ENCODE data around the gene CRELD1. TPM values are rescaled to one million over a fixed set of nuclear protein-coding genes. Genes with fewer than 3 reads are reported as not detected.

Gene CRELD1, protein sequence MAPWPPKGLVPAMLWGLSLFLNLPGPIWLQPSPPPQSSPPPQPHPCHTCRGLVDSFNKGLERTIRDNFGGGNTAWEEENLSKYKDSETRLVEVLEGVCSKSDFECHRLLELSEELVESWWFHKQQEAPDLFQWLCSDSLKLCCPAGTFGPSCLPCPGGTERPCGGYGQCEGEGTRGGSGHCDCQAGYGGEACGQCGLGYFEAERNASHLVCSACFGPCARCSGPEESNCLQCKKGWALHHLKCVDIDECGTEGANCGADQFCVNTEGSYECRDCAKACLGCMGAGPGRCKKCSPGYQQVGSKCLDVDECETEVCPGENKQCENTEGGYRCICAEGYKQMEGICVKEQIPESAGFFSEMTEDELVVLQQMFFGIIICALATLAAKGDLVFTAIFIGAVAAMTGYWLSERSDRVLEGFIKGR
- 17.4 and 25.5 TPM in 2 replicates for total RNA-seq

DNA sequence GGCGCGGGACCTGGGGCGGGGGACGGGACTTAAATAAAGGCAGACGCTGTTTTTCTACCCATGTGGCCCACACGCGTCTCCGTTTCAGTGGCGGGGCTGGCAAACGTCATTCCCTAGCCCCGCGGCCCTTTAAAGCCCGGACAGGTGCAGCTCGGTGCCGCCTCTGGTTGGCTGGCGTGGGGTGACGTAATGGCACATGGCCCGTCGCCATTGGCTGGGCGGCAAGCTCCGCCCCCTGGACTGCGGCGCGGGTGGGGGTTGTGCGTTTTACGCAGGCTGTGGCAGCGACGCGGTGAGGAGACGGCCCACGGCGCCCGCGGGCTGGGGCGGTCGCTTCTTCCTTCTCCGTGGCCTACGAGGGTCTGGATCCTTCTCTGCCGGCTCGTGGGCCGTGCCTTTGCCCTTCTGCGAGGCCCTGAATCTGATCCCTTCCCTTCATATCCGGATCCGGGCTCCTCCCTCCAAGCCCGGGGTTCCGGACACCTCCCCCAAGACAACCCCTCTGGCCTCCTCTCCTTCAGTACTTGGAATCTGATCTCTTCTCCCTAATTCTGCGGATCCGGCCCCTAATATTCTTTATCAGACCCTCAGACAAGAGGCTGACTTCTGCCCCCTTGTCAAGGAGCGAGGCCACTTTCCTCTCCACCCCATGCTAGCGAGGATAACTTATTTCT, at the start of gene CRELD1:
TSS of gene CRELD1 (plus strand) at position 274 of the 674 bp plus-strand sequence. CDS start 605 bp downstream, outside the sequence.

DNA sequence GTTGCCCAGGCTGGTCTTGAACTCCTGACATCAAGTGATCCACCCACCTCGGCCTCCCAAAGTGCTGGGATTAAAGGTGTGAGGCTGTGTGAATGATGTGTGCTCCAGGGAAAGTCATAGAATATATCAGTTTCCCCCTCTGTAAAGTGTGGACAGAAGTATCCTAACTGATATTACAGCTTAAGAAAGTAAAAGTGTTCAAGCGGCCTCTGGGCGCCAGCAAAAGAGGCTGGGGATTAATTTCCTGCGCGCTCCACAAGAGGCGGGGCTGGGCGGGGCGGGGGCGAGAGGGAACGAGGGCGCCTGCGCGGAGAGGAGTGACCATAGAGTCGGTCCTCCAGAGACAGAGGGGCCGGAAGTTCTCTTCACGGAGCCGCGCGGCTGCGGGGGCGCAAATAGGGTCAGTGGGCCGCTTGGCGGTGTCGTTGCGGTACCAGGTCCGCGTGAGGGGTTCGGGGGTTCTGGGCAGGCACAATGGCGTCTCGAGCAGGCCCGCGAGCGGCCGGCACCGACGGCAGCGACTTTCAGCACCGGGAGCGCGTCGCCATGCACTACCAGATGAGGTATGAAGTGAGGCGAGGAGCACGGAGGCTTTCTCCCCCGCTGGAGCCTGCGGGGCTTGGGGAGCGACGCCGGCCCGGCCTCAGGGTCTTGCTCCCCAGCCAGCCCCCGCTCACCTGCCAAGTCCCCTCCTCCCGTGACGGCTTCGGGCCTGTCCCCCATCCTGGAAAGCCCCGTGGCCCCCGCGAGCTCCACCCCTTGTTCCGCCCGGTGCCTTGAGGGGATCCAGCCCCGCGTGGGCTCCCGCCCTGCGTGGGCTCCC, 43.2 kb upstream of the CRELD1 start, which contains the start of gene JAGN1:
TSS of gene JAGN1 (plus strand) at position 362 of the 823 bp plus-strand sequence. CDS start at position 475, 113 bp downstream.

DNA sequence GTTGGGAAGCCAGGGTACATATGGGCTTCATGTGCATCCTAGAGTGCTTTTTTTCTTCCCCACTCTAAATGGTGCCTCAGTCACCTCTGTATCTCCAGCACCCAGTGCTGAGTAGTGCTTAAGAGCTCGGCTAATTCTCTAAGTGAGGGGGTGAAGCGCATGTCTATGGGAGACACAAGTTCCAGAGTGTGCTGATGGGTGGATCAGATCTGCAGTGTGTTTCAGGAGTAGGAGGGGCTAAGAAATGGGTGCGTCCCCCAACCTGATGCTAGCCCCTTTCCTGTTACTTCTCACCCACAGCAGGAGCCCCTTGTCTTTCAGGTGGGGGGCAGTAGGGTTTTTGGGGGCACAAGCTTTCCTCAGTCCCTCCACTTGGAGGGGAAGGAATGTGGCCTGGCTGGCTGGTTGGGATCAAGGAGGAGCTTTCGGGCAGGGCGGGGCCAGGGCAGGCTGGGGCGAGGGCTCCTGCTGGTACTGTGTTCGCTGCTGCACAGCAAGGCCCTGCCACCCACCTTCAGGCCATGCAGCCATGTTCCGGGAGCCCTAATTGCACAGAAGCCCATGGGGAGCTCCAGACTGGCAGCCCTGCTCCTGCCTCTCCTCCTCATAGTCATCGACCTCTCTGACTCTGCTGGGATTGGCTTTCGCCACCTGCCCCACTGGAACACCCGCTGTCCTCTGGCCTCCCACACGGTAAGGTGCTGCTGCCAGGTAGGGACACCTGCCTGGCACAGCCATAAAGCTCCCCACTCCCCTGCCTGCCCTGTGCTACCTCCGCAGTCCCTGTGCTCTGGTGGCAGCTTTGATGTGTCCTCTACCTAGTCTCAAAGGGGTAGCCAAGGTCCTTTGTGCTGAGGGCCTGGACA, 31.0 kb upstream of the CRELD1 start, which contains the start of gene IL17RE:
TSS of gene IL17RE (plus strand) at position 477 of the 866 bp plus-strand sequence. CDS start at position 562, 85 bp downstream.

DNA sequence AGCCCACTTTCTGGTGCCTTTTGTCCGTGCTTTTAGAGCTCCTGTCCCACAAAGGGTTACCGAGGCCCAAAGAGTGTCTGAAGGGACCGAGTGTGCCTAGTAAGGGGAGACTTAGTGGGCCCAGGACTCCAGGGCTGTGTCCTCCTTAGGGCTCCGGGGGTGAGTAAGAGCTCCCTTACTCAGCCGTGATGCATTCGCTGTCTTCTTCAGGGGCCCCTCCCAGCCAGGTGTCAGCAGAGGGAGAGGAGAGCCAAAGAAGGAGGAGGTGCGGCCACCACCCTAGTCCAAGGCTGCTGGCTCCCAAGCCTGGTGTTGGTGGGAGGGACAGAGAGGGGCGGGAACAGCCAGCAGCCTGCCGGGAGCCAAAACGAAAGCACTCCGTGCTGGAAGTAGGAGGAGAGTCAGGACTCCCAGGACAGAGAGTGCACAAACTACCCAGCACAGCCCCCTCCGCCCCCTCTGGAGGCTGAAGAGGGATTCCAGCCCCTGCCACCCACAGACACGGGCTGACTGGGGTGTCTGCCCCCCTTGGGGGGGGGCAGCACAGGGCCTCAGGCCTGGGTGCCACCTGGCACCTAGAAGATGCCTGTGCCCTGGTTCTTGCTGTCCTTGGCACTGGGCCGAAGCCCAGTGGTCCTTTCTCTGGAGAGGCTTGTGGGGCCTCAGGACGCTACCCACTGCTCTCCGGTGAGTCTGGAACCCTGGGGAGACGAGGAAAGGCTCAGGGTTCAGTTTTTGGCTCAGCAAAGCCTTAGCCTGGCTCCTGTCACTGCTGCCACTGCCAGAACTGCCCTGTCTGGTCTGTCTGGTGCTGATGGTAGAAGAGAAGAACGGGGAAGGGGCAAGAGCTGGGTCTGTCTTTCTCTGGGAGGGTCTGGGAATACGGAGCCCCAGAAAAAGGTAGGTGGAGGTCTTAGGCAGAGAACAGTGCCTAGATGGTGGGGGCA, 16.6 kb upstream of the CRELD1 start, which contains the start of gene IL17RC:
TSS of gene IL17RC (plus strand) at position 365 of the 947 bp plus-strand sequence. CDS start at position 583, 218 bp downstream.

DNA sequence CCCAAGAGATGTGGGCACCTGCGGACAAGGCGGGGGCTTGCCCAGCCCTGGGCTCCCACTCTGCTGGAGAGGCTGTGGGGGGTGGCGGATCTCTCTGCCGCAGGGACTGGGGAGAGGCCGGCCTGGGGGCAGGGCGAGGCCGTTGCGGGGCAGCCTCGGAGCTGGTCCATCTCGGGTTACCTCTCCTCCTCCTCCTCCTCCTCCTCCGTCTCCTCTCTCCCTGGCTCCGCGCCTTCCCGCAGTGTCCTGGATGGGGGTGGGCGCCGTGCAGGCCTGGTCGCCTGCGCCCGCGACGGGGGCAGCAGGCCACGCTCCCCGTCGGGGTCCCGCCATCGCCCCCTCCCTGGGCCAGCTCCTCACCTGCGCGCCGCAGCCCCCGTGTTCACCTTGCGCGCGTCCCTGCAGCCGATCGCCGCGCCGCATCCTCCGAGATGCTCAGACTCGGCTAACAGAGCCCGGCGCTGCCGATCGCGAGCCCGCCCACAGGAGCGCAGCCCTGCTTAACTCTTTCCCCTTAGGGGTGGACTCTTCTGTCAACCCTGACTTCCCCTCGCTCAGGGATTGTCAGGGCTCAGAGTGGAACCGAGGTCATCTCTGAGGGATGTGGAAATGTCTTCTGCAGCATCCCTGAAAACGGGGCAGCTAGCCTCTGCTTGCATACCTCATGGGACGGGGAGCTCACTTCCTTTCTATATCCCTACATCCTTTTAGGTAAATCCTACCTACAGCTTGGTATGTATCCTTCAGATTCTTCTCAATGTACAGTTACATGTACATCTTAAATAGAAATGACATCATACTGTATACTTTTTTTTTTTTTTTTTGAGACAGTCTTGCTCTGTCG, 18.6 kb downstream of the CRELD1 start, which contains the start of gene PRRT3:
TSS of gene PRRT3 (minus strand) at position 447 of the 844 bp plus-strand sequence. CDS start 2,293 bp downstream, outside the sequence.

Other genes with a start within 250 kb of the CRELD1 start
- gene CPNE9, start 230.0 kb upstream of the CRELD1 start, total RNA-seq, result not detected in 2 replicates
- gene BRPF1, start 202.1 kb upstream of the CRELD1 start, total RNA-seq, result 8.1 and 13.1 TPM in 2 replicates
- 16.2 and 17.4 TPM in 2 replicates for gene OGG1, start 183.9 kb upstream of the CRELD1 start, total RNA-seq
- gene CAMK1, start 163.9 kb upstream of the CRELD1 start, total RNA-seq, result 9.5 and 11.7 TPM in 2 replicates
- gene TADA3, start 141.4 kb upstream of the CRELD1 start, total RNA-seq, result 55.0 and 65.0 TPM in 2 replicates
- 164 and 206 TPM in 2 replicates for gene ARPC4, start 140.8 kb upstream of the CRELD1 start, total RNA-seq
- 4.4 and 6.6 TPM in 2 replicates for gene TTLL3, start 123.6 kb upstream of the CRELD1 start, total RNA-seq
- gene RPUSD3, start 89.8 kb upstream of the CRELD1 start, total RNA-seq, result 56.1 and 64.1 TPM in 2 replicates
- not detected in 2 replicates for gene CIDEC, start 53.6 kb upstream of the CRELD1 start, total RNA-seq
- gene JAGN1, start 43.2 kb upstream of the CRELD1 start, total RNA-seq, result 33.5 and 51.9 TPM in 2 replicates
- 16.6 and 19.3 TPM in 2 replicates for gene IL17RE, start 31.0 kb upstream of the CRELD1 start, total RNA-seq
- 42.2 and 42.7 TPM in 2 replicates for gene IL17RC, start 16.7 kb upstream of the CRELD1 start, total RNA-seq
- gene PRRT3, start 18.6 kb downstream of the CRELD1 start, total RNA-seq, result 2.0 TPM in 2 replicates
- 35.2 and 37.8 TPM in 2 replicates for gene EMC3, start 53.0 kb downstream of the CRELD1 start, total RNA-seq
- gene FANCD2, start 92.6 kb downstream of the CRELD1 start, total RNA-seq, result 20.7 and 32.1 TPM in 2 replicates
- 2.3 TPM in 1 of 2 replicates, not detected in the other for gene FANCD2OS, start 174.4 kb downstream of the CRELD1 start, total RNA-seq
- 101 and 142 TPM in 2 replicates for gene BRK1, start 181.8 kb downstream of the CRELD1 start, total RNA-seq
- gene VHL, start 207.9 kb downstream of the CRELD1 start, total RNA-seq, result 28.6 and 36.1 TPM in 2 replicates
- 2.9 and 6.1 TPM in 2 replicates for gene IRAK2, start 231.1 kb downstream of the CRELD1 start, total RNA-seq